H1 (cell line): Measurements from ENCODE around the gene IFITM2.

Experiments used
- CEBPB ChIP-seq: IDR thresholded peaks from 2 replicates; pipeline ENCODE4 v1.6.1; 2012; ENCODE audit warnings: low read depth, low read length
- POLR2A ChIP-seq, 2 experiments: IDR thresholded peaks; 1 replicate in 1 of 2; 2 replicates in 1 of 2; pipeline ENCODE4 v1.6.1; 2011; ENCODE audit warnings: low read depth in 2 of 2, low read length in 2 of 2, mild to moderate bottlenecking in 2 of 2; ENCODE audit errors: control extremely low read depth in 1 of 2
- POLR2AphosphoS5 ChIP-seq: IDR thresholded peaks from 2 replicates; pipeline ENCODE4 v1.6.1; 2011; ENCODE audit warnings: low read depth, low read length
- RFX5 ChIP-seq: IDR thresholded peaks from 2 replicates; pipeline ENCODE4 v1.6.1; 2011; ENCODE audit warnings: low read depth, low read length, improper control_type of control experiment, borderline replicate concordance
- SP1 ChIP-seq: IDR thresholded peaks from 2 replicates; pipeline ENCODE4 v1.6.1; 2011; ENCODE audit warnings: low read depth, low read length
- TAF1 ChIP-seq: IDR thresholded peaks from 2 replicates; pipeline ENCODE4 v1.6.1; 2011; ENCODE audit warnings: mild to moderate bottlenecking, low read depth, low read length
- TF ChIP-seq, protein P1 (sequence below), 3 experiments: IDR thresholded peaks; 1 replicate in 2 of 3; 2 replicates in 1 of 3; pipeline versions ENCODE4 v1.5.1 to v1.6.1; 2011; ENCODE audit warnings: low read length in 3 of 3, mild to moderate bottlenecking in 3 of 3, inconsistent platforms in 2 of 3, low read depth in 1 of 3, moderate library complexity in 1 of 3; ENCODE audit not compliant: insufficient read depth in 1 of 3; ENCODE audit errors: control extremely low read depth in 1 of 3

- TF ChIP-seq RFX5 (no peak), POLR2AphosphoS5 (no peak), POLR2A (IDR thresholded peaks at IDR 0.05; ENCODE audit: control extremely low read depth in 1 of 2, low read depth in 2 of 2, low read length in 2 of 2) (no peak), SP1 (no peak), CEBPB (no peak), TAF1 (no peak)
- TF ChIP-seq, protein P1, sequence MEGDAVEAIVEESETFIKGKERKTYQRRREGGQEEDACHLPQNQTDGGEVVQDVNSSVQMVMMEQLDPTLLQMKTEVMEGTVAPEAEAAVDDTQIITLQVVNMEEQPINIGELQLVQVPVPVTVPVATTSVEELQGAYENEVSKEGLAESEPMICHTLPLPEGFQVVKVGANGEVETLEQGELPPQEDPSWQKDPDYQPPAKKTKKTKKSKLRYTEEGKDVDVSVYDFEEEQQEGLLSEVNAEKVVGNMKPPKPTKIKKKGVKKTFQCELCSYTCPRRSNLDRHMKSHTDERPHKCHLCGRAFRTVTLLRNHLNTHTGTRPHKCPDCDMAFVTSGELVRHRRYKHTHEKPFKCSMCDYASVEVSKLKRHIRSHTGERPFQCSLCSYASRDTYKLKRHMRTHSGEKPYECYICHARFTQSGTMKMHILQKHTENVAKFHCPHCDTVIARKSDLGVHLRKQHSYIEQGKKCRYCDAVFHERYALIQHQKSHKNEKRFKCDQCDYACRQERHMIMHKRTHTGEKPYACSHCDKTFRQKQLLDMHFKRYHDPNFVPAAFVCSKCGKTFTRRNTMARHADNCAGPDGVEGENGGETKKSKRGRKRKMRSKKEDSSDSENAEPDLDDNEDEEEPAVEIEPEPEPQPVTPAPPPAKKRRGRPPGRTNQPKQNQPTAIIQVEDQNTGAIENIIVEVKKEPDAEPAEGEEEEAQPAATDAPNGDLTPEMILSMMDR (IDR thresholded peaks at IDR 0.05; ENCODE audit: control extremely low read depth in 1 of 3, insufficient read depth in 1 of 3, low read depth in 1 of 3, low read length in 3 of 3): no peak
These were observed 40.8 kb upstream of the IFITM2 start for GRCh38 chr11:266676-267439.
